ENCODE results near the gene LMOD1. TPM values are rescaled to one million over a fixed set of nuclear protein-coding genes. Genes with fewer than 3 reads are reported as not detected.
"Not testable (repeated sequence)": the region's sequence is repeated elsewhere in the genome, so short reads cannot be mapped to it uniquely, and the experiment has no call there.

LMOD1 gene
- polyA plus RNA-seq, 3 donors = not detected

DNA sequence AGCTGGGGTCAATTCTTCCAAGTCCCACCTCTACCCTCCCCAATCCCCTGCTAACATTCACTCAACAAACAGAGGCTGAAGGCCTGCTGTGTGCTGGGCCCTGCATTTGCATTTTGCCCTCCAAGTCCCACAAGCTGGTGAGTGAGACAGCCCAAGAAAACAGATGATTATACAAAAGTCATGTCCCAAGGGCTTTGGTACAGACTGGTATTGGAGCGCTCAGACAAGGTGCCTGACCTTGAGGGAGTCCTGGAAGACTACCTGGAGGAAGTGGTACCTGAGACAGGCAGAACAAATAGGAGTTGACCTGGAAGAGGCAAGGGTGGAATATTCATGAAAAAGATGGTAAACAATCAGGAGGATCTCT, 4.2 kb downstream of the LMOD1 start:
- H3K27ac ChIP-seq (ENCODE audit: low read depth in 1 of 2, low read length in 2 of 2) = no peak overlapping the region

GRCh38 chr1:201941420-201942128, 4.8 kb downstream of the LMOD1 start:
- peaks cover 0 to 8% of the 10 kb centered on the region in 2 donors for H3K9me3 ChIP-seq (replicated peaks in 1 of 2; ENCODE audit: control insufficient read depth in 1 of 2, insufficient read depth in 1 of 2, low read length in 2 of 2)
- no peaks in the 10 kb centered on the region for H3K36me3 ChIP-seq (replicated peaks in 1 of 2; ENCODE audit: control insufficient read depth in 1 of 2, insufficient read depth in 2 of 2, low read length in 2 of 2)
- H4K20me1 ChIP-seq (ENCODE audit: insufficient read depth, low read length) = no peaks in the 10 kb centered on the region
- Mint-ChIP-seq H3K27me3 (ENCODE audit: low read depth in 3 of 3) (peaks cover 27 to 31% (median 31%) of the 10 kb centered on the region in 3 donors), H3K36me3 (no peaks in the 10 kb centered on the region), H3K4me3 (no peak overlapping the region), H3K9me3 (peaks cover 0 to 14% (median 0%) of the 10 kb centered on the region in 7 donors), H3K4me1 (peaks cover 14% of the 10 kb centered on the region), H3K27ac (no peak overlapping the region)
- no peak overlapping the region for H3K4me2 ChIP-seq (replicated peaks; ENCODE audit: extremely low read depth, low read length, poor library complexity, severe bottlenecking)
- no peak for DNase-seq
- H3K9ac ChIP-seq (ENCODE audit: insufficient read depth, low read length, poor library complexity, severe bottlenecking) = no peak overlapping the region
- H3K79me2 ChIP-seq (ENCODE audit: insufficient read depth, low read length) = no peaks in the 10 kb centered on the region
- no peak overlapping the region for H3K4me3 ChIP-seq (replicated peaks in 1 of 3; ENCODE audit: low read depth in 2 of 3, low read length in 3 of 3)
- WGBS (ENCODE audit: insufficient coverage) = 91% methylated on average over 7 of the region's 18 CpGs
- peaks cover 0 to 7% of the 10 kb centered on the region in 2 donors for H3K4me1 ChIP-seq (ENCODE audit: control insufficient read depth in 1 of 2, insufficient read depth in 2 of 2, low read length in 2 of 2)
- TF ChIP-seq, protein P1, sequence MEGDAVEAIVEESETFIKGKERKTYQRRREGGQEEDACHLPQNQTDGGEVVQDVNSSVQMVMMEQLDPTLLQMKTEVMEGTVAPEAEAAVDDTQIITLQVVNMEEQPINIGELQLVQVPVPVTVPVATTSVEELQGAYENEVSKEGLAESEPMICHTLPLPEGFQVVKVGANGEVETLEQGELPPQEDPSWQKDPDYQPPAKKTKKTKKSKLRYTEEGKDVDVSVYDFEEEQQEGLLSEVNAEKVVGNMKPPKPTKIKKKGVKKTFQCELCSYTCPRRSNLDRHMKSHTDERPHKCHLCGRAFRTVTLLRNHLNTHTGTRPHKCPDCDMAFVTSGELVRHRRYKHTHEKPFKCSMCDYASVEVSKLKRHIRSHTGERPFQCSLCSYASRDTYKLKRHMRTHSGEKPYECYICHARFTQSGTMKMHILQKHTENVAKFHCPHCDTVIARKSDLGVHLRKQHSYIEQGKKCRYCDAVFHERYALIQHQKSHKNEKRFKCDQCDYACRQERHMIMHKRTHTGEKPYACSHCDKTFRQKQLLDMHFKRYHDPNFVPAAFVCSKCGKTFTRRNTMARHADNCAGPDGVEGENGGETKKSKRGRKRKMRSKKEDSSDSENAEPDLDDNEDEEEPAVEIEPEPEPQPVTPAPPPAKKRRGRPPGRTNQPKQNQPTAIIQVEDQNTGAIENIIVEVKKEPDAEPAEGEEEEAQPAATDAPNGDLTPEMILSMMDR (IDR thresholded peaks at IDR 0.05) = no peak
- H3K27ac ChIP-seq (ENCODE audit: low read depth in 1 of 2, low read length in 2 of 2) = no peak overlapping the region
- no peak overlapping the region for H2AFZ ChIP-seq (ENCODE audit: insufficient read depth, low read depth, low read length, poor library complexity, severe bottlenecking)
- peaks cover 21 to 24% of the 10 kb centered on the region in 2 donors for H3K27me3 ChIP-seq (ENCODE audit: control insufficient read depth in 2 of 2, insufficient read depth in 2 of 2, low read length in 2 of 2)
- intact Hi-C loops (cut with micrococcal nuclease) = no loop called here

More for the DNA sequence above, 4.2 kb downstream of the LMOD1 start:
- H3K27me3 ChIP-seq (ENCODE audit: control insufficient read depth in 2 of 2, insufficient read depth in 2 of 2, low read length in 2 of 2) = peaks cover 26 to 29% of the 10 kb centered on the region in 2 donors
- no peaks in the 10 kb centered on the region for H3K79me2 ChIP-seq (ENCODE audit: insufficient read depth, low read length)
- Mint-ChIP-seq H3K36me3 (no peaks in the 10 kb centered on the region), H3K9me3 (peaks cover 0 to 14% (median 2%) of the 10 kb centered on the region in 7 donors), H3K4me3 (no peak overlapping the region), H3K27ac (no peak overlapping the region), H3K27me3 (ENCODE audit: low read depth in 3 of 3) (peaks cover 33 to 37% (median 36%) of the 10 kb centered on the region in 3 donors), H3K4me1 (peaks cover 18% of the 10 kb centered on the region)
- TF ChIP-seq, protein P1 (IDR thresholded peaks at IDR 0.05) = no peak
- H2AFZ ChIP-seq (ENCODE audit: insufficient read depth, low read depth, low read length, poor library complexity, severe bottlenecking) = no peak overlapping the region
- intact Hi-C loops (cut with micrococcal nuclease) = no loop called here
- no peak overlapping the region for H3K4me3 ChIP-seq (replicated peaks in 1 of 3; ENCODE audit: low read depth in 2 of 3, low read length in 3 of 3)
- no peak overlapping the region for H3K4me2 ChIP-seq (replicated peaks; ENCODE audit: extremely low read depth, low read length, poor library complexity, severe bottlenecking)
- DNase-seq = no peak
- WGBS (ENCODE audit: insufficient coverage) = 100% methylated on average over 1 of the region's 1 CpG
- no peak overlapping the region for H3K9ac ChIP-seq (ENCODE audit: insufficient read depth, low read length, poor library complexity, severe bottlenecking)
- H4K20me1 ChIP-seq (ENCODE audit: insufficient read depth, low read length) = no peaks in the 10 kb centered on the region
- H3K4me1 ChIP-seq (ENCODE audit: control insufficient read depth in 1 of 2, insufficient read depth in 2 of 2, low read length in 2 of 2) = peaks cover 0 to 9% of the 10 kb centered on the region in 2 donors
- H3K9me3 ChIP-seq (replicated peaks in 1 of 2; ENCODE audit: control insufficient read depth in 1 of 2, insufficient read depth in 1 of 2, low read length in 2 of 2) = peaks cover 0 to 8% of the 10 kb centered on the region in 2 donors
- no peaks in the 10 kb centered on the region for H3K36me3 ChIP-seq (replicated peaks in 1 of 2; ENCODE audit: control insufficient read depth in 1 of 2, insufficient read depth in 2 of 2, low read length in 2 of 2)

DNA sequence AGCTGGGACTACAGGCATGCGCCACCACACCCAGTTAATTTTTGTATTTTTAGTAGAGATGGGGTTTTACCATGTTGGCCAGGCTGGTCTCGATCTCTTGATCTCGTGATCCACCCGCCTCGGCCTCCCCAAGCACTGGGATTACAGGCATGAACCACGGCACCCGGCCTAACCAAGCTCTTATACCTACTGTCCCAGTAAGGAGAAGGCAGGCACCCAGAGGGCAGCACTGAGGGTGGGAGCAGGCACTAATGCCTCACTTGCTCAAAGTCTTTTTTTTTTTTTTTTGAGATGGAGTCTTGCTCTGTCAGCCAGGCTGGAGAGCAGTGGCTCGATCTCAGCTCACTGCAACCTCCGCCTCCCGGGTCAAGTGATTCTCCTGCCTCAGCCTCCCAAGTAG, 6.0 kb downstream of the LMOD1 start:
- H3K9me3 Mint-ChIP-seq; H3K36me3 Mint-ChIP-seq; H3K79me2 ChIP-seq (ENCODE audit: insufficient read depth, low read length); H3K36me3 ChIP-seq (replicated peaks in 1 of 2; ENCODE audit: control insufficient read depth in 1 of 2, insufficient read depth in 2 of 2, low read length in 2 of 2); H3K9me3 ChIP-seq (replicated peaks in 1 of 2; ENCODE audit: control insufficient read depth in 1 of 2, insufficient read depth in 1 of 2, low read length in 2 of 2); H3K4me1 ChIP-seq (ENCODE audit: control insufficient read depth in 1 of 2, insufficient read depth in 2 of 2, low read length in 2 of 2); H3K9ac ChIP-seq (ENCODE audit: insufficient read depth, low read length, poor library complexity, severe bottlenecking); intact Hi-C loops (cut with micrococcal nuclease); H3K4me3 ChIP-seq (replicated peaks in 1 of 3; ENCODE audit: low read depth in 2 of 3, low read length in 3 of 3); H2AFZ ChIP-seq (ENCODE audit: insufficient read depth, low read depth, low read length, poor library complexity, severe bottlenecking); H3K4me3 Mint-ChIP-seq; DNase-seq; H3K4me1 Mint-ChIP-seq; H3K4me2 ChIP-seq (replicated peaks; ENCODE audit: extremely low read depth, low read length, poor library complexity, severe bottlenecking); H3K27ac Mint-ChIP-seq; H4K20me1 ChIP-seq (ENCODE audit: insufficient read depth, low read length); H3K27ac ChIP-seq (ENCODE audit: low read depth in 1 of 2, low read length in 2 of 2): not testable (repeated sequence)
- peaks cover 18 to 22% (median 18%) of the 10 kb centered on the region in 3 donors for H3K27me3 Mint-ChIP-seq (ENCODE audit: low read depth in 3 of 3)
- 98% methylated on average over 4 of the region's 10 CpGs for WGBS (ENCODE audit: insufficient coverage)
- H3K27me3 ChIP-seq (ENCODE audit: control insufficient read depth in 2 of 2, insufficient read depth in 2 of 2, low read length in 2 of 2) = peaks cover 9 to 11% of the 10 kb centered on the region in 2 donors

Measured in CD14-positive monocyte (primary cell).